WTC11 (cell line): ENCODE data around the gene ZSWIM2. TPM values are rescaled to one million over a fixed set of nuclear protein-coding genes. Genes with fewer than 3 reads are reported as not detected.

Experiments
- ATAC-seq: fragments of 200-7000 bp; cut with Tn5 transposase; 2 replicates; pipeline ENCODE4 v1.10.0; 2021; ENCODE audit warnings: mild to moderate bottlenecking, moderate library complexity
- CTCF ChIA-PET: fragments of 300-600 bp; sonication (Branson Sonifier 250); formaldehyde crosslinking; loops from one replicate; lab custom pipeline; 2021; ENCODE audit warnings: antibody characterized with exemption; lab: Charles Lee
- POLR2A ChIA-PET: fragments of 350-600 bp; sonication (Branson Sonifier 250); formaldehyde crosslinking; loops from one replicate; lab custom pipeline; 2021; ENCODE audit warnings: antibody characterized with exemption; lab: Charles Lee
- DNase-seq: peaks from one replicate; pipeline ENCODE4 v3.0.0; 2021; ENCODE audit warnings: low spot score
- H3K27ac Mint-ChIP-seq: 2 replicates; pipeline ENCODE4 v1.8.0; 2021; ENCODE audit warnings: mixed read lengths
- H3K27me3 Mint-ChIP-seq: 2 replicates; pipeline ENCODE4 v1.8.0; 2021; ENCODE audit warnings: low read depth, mild to moderate bottlenecking, moderate library complexity, mixed read lengths
- H3K36me3 Mint-ChIP-seq: 2 replicates; pipeline ENCODE4 v1.8.0; 2021; ENCODE audit warnings: mixed read lengths
- H3K4me1 Mint-ChIP-seq: 2 replicates; pipeline ENCODE4 v1.8.0; 2022; ENCODE audit warnings: mixed read lengths
- H3K4me3 Mint-ChIP-seq: 2 replicates; pipeline ENCODE4 v1.8.0; 2021; ENCODE audit warnings: mild to moderate bottlenecking, moderate library complexity, mixed read lengths
- H3K9me3 Mint-ChIP-seq: 2 replicates; pipeline ENCODE4 v1.8.0; 2021; ENCODE audit warnings: mixed read lengths
- CREM ChIP-seq: sonication (generic); formaldehyde crosslinking; IDR thresholded peaks from 2 replicates; pipeline ENCODE4 v1.8.1; 2022; ENCODE audit warnings: mild to moderate bottlenecking, missing genetic modification reagents, moderate library complexity
- ETV6 ChIP-seq: sonication (generic); formaldehyde crosslinking; IDR thresholded peaks from 2 replicates; pipeline ENCODE4 v1.8.1; 2022; ENCODE audit warnings: mild to moderate bottlenecking, missing genetic modification reagents
- FOXJ3 ChIP-seq: sonication (generic); formaldehyde crosslinking; IDR thresholded peaks from 2 replicates; pipeline ENCODE4 v1.9.0; 2021; ENCODE audit warnings: missing genetic modification reagents, mild to moderate bottlenecking, borderline replicate concordance
- FOXK1 ChIP-seq: sonication (generic); formaldehyde crosslinking; IDR thresholded peaks from 2 replicates; pipeline ENCODE4 v1.8.0; 2022; ENCODE audit warnings: mild to moderate bottlenecking, moderate library complexity, missing genetic modification reagents
- IRF1 ChIP-seq: sonication (generic); formaldehyde crosslinking; IDR thresholded peaks from 2 replicates; pipeline ENCODE4 v1.8.0; 2023; ENCODE audit warnings: missing genetic modification reagents
- IRF2 ChIP-seq: sonication (generic); formaldehyde crosslinking; IDR thresholded peaks from 2 replicates; pipeline ENCODE4 v1.8.0; 2022; ENCODE audit warnings: low read depth, missing genetic modification reagents, borderline replicate concordance
- KAT7 ChIP-seq: sonication (generic); formaldehyde crosslinking; IDR thresholded peaks from 2 replicates; pipeline ENCODE4 v1.8.1; 2023; ENCODE audit warnings: missing genetic modification reagents, mild to moderate bottlenecking, borderline replicate concordance
- NFATC4 ChIP-seq: fragments of 250-450 bp; sonication (Bioruptor Pico); IDR thresholded peaks from 2 replicates; pipeline ENCODE4 v1.9.0; 2021; ENCODE audit warnings: mild to moderate bottlenecking
- NFYB ChIP-seq: sonication (generic); formaldehyde crosslinking; conservative IDR thresholded peaks from 2 replicates; pipeline ENCODE4 v1.8.0; 2022; ENCODE audit warnings: low read depth, missing genetic modification reagents
- TCF7 ChIP-seq: sonication (generic); formaldehyde crosslinking; IDR thresholded peaks from 2 replicates; pipeline ENCODE4 v1.8.0; 2022; ENCODE audit warnings: mild to moderate bottlenecking, low read depth, missing genetic modification reagents, moderate library complexity
- ZNF219 ChIP-seq: sonication (generic); formaldehyde crosslinking; IDR thresholded peaks from 2 replicates; pipeline ENCODE4 v1.8.0; 2023; ENCODE audit warnings: missing genetic modification reagents, mild to moderate bottlenecking, borderline replicate concordance
- ZNF416 ChIP-seq: fragments of 250-450 bp; sonication (Bioruptor Pico); IDR thresholded peaks from 2 replicates; pipeline ENCODE4 v1.9.0; 2021; ENCODE audit warnings: mild to moderate bottlenecking, inconsistent platforms
- ZNF425 ChIP-seq: fragments of 250-450 bp; sonication (Bioruptor Pico); conservative IDR thresholded peaks from 2 replicates; pipeline ENCODE4 v1.9.0; 2021; ENCODE audit warnings: mild to moderate bottlenecking
- total RNA-seq: library from RNA; stranded (reverse); gene quantifications from 3 replicates; pipeline ENCODE4 v1.2.3, GENCODE V29; 2021
- TF ChIP-seq, protein P1 (sequence below): sonication (generic); formaldehyde crosslinking; IDR thresholded peaks from 2 replicates; pipeline ENCODE4 v1.8.1; 2022; ENCODE audit warnings: low read depth, mild to moderate bottlenecking, moderate library complexity, missing genetic modification reagents, borderline replicate concordance
- TF ChIP-seq, protein P2 (sequence below): sonication (generic); formaldehyde crosslinking; IDR thresholded peaks from 2 replicates; pipeline ENCODE4 v1.8.0; 2022; ENCODE audit warnings: mild to moderate bottlenecking, missing genetic modification reagents
- TF ChIP-seq, protein P3 (sequence below): fragments of 250-450 bp; sonication (Bioruptor Pico); IDR thresholded peaks from 2 replicates; pipeline ENCODE4 v1.9.0; 2021; ENCODE audit warnings: mild to moderate bottlenecking, borderline replicate concordance

The ZSWIM2 gene
- total RNA-seq, 1 experiment from 2014 or later = not detected

DNA sequence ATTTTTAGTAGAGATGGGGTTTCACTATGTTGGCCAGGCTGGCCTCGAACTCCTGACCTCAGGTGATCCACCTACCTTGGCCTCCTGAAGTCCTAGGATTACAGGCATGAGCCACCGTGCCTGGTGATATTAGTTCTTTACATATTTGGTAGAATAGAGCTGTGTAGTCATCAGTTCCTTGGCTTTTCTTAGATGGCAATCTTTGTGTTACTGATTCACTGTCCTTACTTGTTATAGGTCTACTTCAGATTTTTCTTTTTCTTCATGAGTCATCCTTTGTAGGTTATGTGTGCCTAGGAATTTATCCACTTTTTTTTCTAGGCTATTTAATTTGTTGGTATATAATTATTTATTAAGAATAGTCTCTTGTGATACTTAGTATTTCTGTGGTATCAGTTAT is 30.3 kb upstream of the ZSWIM2 start:
- CTCF ChIA-PET = no interaction called here

DNA sequence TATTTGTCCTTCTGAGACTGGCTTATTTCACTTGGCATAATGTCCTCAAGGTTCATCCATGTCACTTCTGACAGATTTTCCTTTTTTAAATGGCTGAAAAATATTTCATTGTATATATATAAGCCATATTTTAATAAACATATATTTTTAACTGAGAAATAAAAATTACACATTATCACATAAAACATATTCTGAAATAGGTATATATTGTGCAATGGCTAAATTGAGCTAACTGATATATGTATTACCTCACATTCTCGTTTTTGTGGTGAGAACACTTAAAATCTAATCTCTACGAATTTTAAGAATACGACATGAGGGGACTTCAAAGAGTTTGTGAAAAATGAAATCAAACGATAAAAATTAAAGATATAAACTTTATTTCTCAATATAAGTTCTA is 25.7 kb upstream of the ZSWIM2 start:
- CTCF ChIA-PET = no interaction called here
- Mint-ChIP-seq H3K4me1 (no peaks in the 10 kb centered on the region), H3K27me3 (no peaks in the 10 kb centered on the region), H3K9me3 (peaks cover 22% of the 10 kb centered on the region), H3K4me3 (no peak overlapping the region), H3K36me3 (0 out of 2 replicates have a peak, but pooled peaks cover 3% of the 10 kb centered on the region), H3K27ac (no peak overlapping the region)
- ATAC-seq (no peak), DNase-seq (no peak)
- POLR2A ChIA-PET = no interaction called here
- TF ChIP-seq CREM (CRISPR knock-in tag) (no peak), ZNF219 (CRISPR knock-in tag) (no peak), IRF2 (CRISPR knock-in tag) (no peak), ZNF416 (CRISPR knock-in tag) (no peak), FOXJ3 (no peak), TCF7 (no peak), NFYB (CRISPR knock-in tag) (no peak), NFATC4 (no peak), ZNF425 (CRISPR knock-in tag) (no peak)
- TF ChIP-seq, protein P1, sequence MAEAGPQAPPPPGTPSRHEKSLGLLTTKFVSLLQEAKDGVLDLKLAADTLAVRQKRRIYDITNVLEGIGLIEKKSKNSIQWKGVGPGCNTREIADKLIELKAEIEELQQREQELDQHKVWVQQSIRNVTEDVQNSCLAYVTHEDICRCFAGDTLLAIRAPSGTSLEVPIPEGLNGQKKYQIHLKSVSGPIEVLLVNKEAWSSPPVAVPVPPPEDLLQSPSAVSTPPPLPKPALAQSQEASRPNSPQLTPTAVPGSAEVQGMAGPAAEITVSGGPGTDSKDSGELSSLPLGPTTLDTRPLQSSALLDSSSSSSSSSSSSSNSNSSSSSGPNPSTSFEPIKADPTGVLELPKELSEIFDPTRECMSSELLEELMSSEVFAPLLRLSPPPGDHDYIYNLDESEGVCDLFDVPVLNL (CRISPR knock-in tag) = no peak
- TF ChIP-seq, protein P2, sequence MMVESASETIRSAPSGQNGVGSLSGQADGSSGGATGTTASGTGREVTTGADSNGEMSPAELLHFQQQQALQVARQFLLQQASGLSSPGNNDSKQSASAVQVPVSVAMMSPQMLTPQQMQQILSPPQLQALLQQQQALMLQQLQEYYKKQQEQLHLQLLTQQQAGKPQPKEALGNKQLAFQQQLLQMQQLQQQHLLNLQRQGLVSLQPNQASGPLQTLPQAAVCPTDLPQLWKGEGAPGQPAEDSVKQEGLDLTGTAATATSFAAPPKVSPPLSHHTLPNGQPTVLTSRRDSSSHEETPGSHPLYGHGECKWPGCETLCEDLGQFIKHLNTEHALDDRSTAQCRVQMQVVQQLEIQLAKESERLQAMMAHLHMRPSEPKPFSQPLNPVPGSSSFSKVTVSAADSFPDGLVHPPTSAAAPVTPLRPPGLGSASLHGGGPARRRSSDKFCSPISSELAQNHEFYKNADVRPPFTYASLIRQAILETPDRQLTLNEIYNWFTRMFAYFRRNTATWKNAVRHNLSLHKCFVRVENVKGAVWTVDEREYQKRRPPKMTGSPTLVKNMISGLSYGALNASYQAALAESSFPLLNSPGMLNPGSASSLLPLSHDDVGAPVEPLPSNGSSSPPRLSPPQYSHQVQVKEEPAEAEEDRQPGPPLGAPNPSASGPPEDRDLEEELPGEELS (CRISPR knock-in tag) = no peak

More for the DNA sequence above, 30.3 kb upstream of the ZSWIM2 start:
- no peak for ATAC-seq
- H3K4me3 Mint-ChIP-seq = no peak overlapping the region
- no peaks in the 10 kb centered on the region for H3K4me1 Mint-ChIP-seq
- H3K27me3 Mint-ChIP-seq = no peaks in the 10 kb centered on the region
- no peak for TF ChIP-seq ETV6 (CRISPR knock-in tag)
- no peak for TF ChIP-seq IRF1 (CRISPR knock-in tag)
- no peak for TF ChIP-seq KAT7
- no peak for TF ChIP-seq FOXK1 (CRISPR knock-in tag)
- TF ChIP-seq ZNF425 (CRISPR knock-in tag) = no peak
- TF ChIP-seq, protein P3, sequence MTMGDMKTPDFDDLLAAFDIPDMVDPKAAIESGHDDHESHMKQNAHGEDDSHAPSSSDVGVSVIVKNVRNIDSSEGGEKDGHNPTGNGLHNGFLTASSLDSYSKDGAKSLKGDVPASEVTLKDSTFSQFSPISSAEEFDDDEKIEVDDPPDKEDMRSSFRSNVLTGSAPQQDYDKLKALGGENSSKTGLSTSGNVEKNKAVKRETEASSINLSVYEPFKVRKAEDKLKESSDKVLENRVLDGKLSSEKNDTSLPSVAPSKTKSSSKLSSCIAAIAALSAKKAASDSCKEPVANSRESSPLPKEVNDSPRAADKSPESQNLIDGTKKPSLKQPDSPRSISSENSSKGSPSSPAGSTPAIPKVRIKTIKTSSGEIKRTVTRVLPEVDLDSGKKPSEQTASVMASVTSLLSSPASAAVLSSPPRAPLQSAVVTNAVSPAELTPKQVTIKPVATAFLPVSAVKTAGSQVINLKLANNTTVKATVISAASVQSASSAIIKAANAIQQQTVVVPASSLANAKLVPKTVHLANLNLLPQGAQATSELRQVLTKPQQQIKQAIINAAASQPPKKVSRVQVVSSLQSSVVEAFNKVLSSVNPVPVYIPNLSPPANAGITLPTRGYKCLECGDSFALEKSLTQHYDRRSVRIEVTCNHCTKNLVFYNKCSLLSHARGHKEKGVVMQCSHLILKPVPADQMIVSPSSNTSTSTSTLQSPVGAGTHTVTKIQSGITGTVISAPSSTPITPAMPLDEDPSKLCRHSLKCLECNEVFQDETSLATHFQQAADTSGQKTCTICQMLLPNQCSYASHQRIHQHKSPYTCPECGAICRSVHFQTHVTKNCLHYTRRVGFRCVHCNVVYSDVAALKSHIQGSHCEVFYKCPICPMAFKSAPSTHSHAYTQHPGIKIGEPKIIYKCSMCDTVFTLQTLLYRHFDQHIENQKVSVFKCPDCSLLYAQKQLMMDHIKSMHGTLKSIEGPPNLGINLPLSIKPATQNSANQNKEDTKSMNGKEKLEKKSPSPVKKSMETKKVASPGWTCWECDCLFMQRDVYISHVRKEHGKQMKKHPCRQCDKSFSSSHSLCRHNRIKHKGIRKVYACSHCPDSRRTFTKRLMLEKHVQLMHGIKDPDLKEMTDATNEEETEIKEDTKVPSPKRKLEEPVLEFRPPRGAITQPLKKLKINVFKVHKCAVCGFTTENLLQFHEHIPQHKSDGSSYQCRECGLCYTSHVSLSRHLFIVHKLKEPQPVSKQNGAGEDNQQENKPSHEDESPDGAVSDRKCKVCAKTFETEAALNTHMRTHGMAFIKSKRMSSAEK (CRISPR knock-in tag) = no peak
- peaks cover 32% of the 10 kb centered on the region for H3K9me3 Mint-ChIP-seq
- H3K27ac Mint-ChIP-seq = no peak overlapping the region
- POLR2A ChIA-PET = no interaction called here
- DNase-seq = no peak
- peaks cover 3% of the 10 kb centered on the region; the same call in 1 of the 2 replicates for H3K36me3 Mint-ChIP-seq
